Mammary epithelial cell (primary cell): ENCODE data around the gene KCNH1.

Experiments
- CTCF ChIP-seq, 2 donors: IDR thresholded peaks in 1 of 2; conservative IDR thresholded peaks in 1 of 2; 2 replicates each; pipeline ENCODE4 v1.5.1; 2011 to 2012; ENCODE audit warnings: inconsistent platforms in 2 of 2, low read length in 2 of 2, mild to moderate bottlenecking in 2 of 2, control low read depth in 1 of 2, low read depth in 1 of 2; ENCODE audit not compliant: insufficient read depth in 1 of 2; ENCODE audit errors: extremely low read depth in 1 of 2
- EZH2 ChIP-seq: IDR thresholded peaks from 2 replicates; pipeline ENCODE4 v1.6.1; 2012; ENCODE audit warnings: low read length, inconsistent platforms, borderline replicate concordance

GRCh38 chr1:210821615-210822014, 312.3 kb downstream of the KCNH1 start:
- TF ChIP-seq CTCF (conservative IDR thresholded peaks at IDR 0.05 in 1 of 2, IDR thresholded peaks at IDR 0.05 in 1 of 2; ENCODE audit: extremely low read depth in 1 of 2, insufficient read depth in 1 of 2, low read depth in 1 of 2, low read length in 2 of 2) (no peak), EZH2 (no peak)
